ENCODE measurements around the gene ETAA1.

Gene ETAA1

GRCh38 chr2:67399144-67399543, 2.0 kb downstream of the ETAA1 start:
- no peak overlapping the region for H3K4me3 ChIP-seq (ENCODE audit: control insufficient read depth, low read depth, low read length)
- no peak for TF ChIP-seq CTCF (IDR thresholded peaks at IDR 0.05; ENCODE audit: control insufficient read depth, insufficient read depth, low read depth, low read length, missing control alignments)
- no peak for DNase-seq (ENCODE audit: low read depth)

GRCh38 chr2:67399831-67400489, 2.8 kb downstream of the ETAA1 start:
- TF ChIP-seq CTCF (IDR thresholded peaks at IDR 0.05; ENCODE audit: control insufficient read depth, insufficient read depth, low read depth, low read length, missing control alignments) = no peak
- no peak overlapping the region for H3K4me3 ChIP-seq (ENCODE audit: control insufficient read depth, low read depth, low read length)
- DNase-seq (ENCODE audit: low read depth) = no peak

GRCh38 chr2:67400560-67401485, 3.7 kb downstream of the ETAA1 start:
- DNase-seq (ENCODE audit: low read depth) = no peak
- no peak for TF ChIP-seq CTCF (IDR thresholded peaks at IDR 0.05; ENCODE audit: control insufficient read depth, insufficient read depth, low read depth, low read length, missing control alignments)
- no peak overlapping the region for H3K4me3 ChIP-seq (ENCODE audit: control insufficient read depth, low read depth, low read length)

GRCh38 chr2:67408346-67408745, 11.2 kb downstream of the ETAA1 start:
- DNase-seq (ENCODE audit: low read depth) = no peak
- H3K4me3 ChIP-seq (ENCODE audit: control insufficient read depth, low read depth, low read length) = no peak overlapping the region
- no peak for TF ChIP-seq CTCF (IDR thresholded peaks at IDR 0.05; ENCODE audit: control insufficient read depth, insufficient read depth, low read depth, low read length, missing control alignments)

- DNase-seq (ENCODE audit: low read depth) = no peak
- H3K4me3 ChIP-seq (ENCODE audit: control insufficient read depth, low read depth, low read length) = no peak overlapping the region
- no peak for TF ChIP-seq CTCF (IDR thresholded peaks at IDR 0.05; ENCODE audit: control insufficient read depth, insufficient read depth, low read depth, low read length, missing control alignments)
Measured at GRCh38 chr2:67412424-67412823, 15.3 kb downstream of the ETAA1 start.

- no peak overlapping the region for H3K4me3 ChIP-seq (ENCODE audit: control insufficient read depth, low read depth, low read length)
- no peak for TF ChIP-seq CTCF (IDR thresholded peaks at IDR 0.05; ENCODE audit: control insufficient read depth, insufficient read depth, low read depth, low read length, missing control alignments)
- no peak for DNase-seq (ENCODE audit: low read depth)
Measured at GRCh38 chr2:67414867-67415266, 17.7 kb downstream of the ETAA1 start.
